CD4-positive, alpha-beta T cell (primary cell): ENCODE results near the gene MGAT5B. TPM values are rescaled to one million over a fixed set of nuclear protein-coding genes. Genes with fewer than 3 reads are reported as not detected.

ENCODE experiments used
- ATAC-seq: fragments of 200-7000 bp; cut with Tn5 transposase; one replicate; pipeline ENCODE4 v1.10.0; 2022; ENCODE audit warnings: mild to moderate bottlenecking; ENCODE audit not compliant: poor library complexity
- CTCF ChIA-PET: fragments of 350-600 bp; sonication (Branson Sonifier 250); formaldehyde crosslinking; loops from one replicate; lab custom pipeline; 2021; ENCODE audit warnings: antibody characterized with exemption, inconsistent platforms; lab: Charles Lee
- POLR2A ChIA-PET: fragments of 350-600 bp; sonication (Branson Sonifier 250); formaldehyde crosslinking; loops from one replicate; lab custom pipeline; 2021; ENCODE audit warnings: antibody characterized with exemption, inconsistent platforms; lab: Charles Lee
- DNase-seq, 14 experiments: peaks; one replicate each; pipeline ENCODE4 v3.0.0-alpha.2; 2013 to 2020; ENCODE audit warnings: mixed read lengths in 2 of 14
- H3K27ac ChIP-seq, 2 donors: one replicate each; pipeline versions ENCODE4 v1.5.1 to v1.7.0; 2013; ENCODE audit warnings: low read length in 2 of 2, low read depth in 1 of 2, mild to moderate bottlenecking in 1 of 2
- H3K27me3 ChIP-seq, 2 experiments: 1 replicate in 1 of 2; 2 replicates in 1 of 2; pipeline versions ENCODE4 v1.6.1 to v1.7.0; 2013; ENCODE audit warnings: low read length in 2 of 2, control low read depth in 1 of 2, mild to moderate bottlenecking in 1 of 2, moderate library complexity in 1 of 2; ENCODE audit not compliant: insufficient read depth in 2 of 2, control insufficient read depth in 1 of 2
- H3K36me3 ChIP-seq: one replicate; pipeline ENCODE4 v1.6.1; 2013; ENCODE audit warnings: low read length, control low read depth; ENCODE audit not compliant: insufficient read depth
- H3K4me1 ChIP-seq: one replicate; pipeline ENCODE4 v1.6.1; 2013; ENCODE audit warnings: low read length, control low read depth; ENCODE audit not compliant: insufficient read depth
- H3K4me3 ChIP-seq: one replicate; pipeline ENCODE4 v1.5.1; 2013; ENCODE audit warnings: mild to moderate bottlenecking, low read length, moderate library complexity
- H3K9me3 ChIP-seq, 2 experiments: 1 replicate in 1 of 2; 2 replicates in 1 of 2; pipeline versions ENCODE4 v1.6.1 to v1.7.0; 2013; ENCODE audit warnings: low read length in 2 of 2, mild to moderate bottlenecking in 2 of 2, control low read depth in 1 of 2, moderate library complexity in 1 of 2; ENCODE audit not compliant: control insufficient read depth in 1 of 2, insufficient read depth in 1 of 2
- H3K27ac Mint-ChIP-seq: one replicate; pipeline ENCODE4 v1.8.0; 2020; ENCODE audit warnings: mixed read lengths
- H3K27me3 Mint-ChIP-seq: one replicate; pipeline ENCODE4 v1.8.0; 2021; ENCODE audit warnings: mixed read lengths
- H3K36me3 Mint-ChIP-seq: one replicate; pipeline ENCODE4 v1.8.0; 2021; ENCODE audit warnings: low read depth, mixed read lengths
- H3K4me1 Mint-ChIP-seq: one replicate; pipeline ENCODE4 v1.8.0; 2021; ENCODE audit warnings: low read depth, mixed read lengths
- H3K4me3 Mint-ChIP-seq: one replicate; pipeline ENCODE4 v1.8.0; 2020; ENCODE audit warnings: mild to moderate bottlenecking, mixed read lengths
- H3K9me3 Mint-ChIP-seq: one replicate; pipeline ENCODE4 v1.8.0; 2020; ENCODE audit warnings: mixed read lengths
- intact Hi-C, 2 experiments: fragments of 100-400 bp; cut with DNase I in 1 of 2; cut with micrococcal nuclease in 1 of 2; formaldehyde crosslinking; loops; one replicate each; pipeline versions ENCODE4 v1.15.1 to v1.9.0; 2023 to 2025; cut with DNase I, micrococcal nuclease
- total RNA-seq, 174 experiments: library from RNA in 2 of 174; stranded (reverse) in 2 of 174; gene quantifications; one replicate each; pipeline ENCODE4 v1.2.3 and lab custom pipeline; 2021 to 2026
- TF ChIP-seq, protein P1 (sequence below): fragments of 200-600 bp; IDR thresholded peaks from one replicate; pipeline ENCODE4 v1.8.0; 2022; ENCODE audit warnings: antibody characterized with exemption, mild to moderate bottlenecking

The MGAT5B gene
- total RNA-seq, 2 experiments from 2014 or later: 0.28 to 0.77 TPM

DNA sequence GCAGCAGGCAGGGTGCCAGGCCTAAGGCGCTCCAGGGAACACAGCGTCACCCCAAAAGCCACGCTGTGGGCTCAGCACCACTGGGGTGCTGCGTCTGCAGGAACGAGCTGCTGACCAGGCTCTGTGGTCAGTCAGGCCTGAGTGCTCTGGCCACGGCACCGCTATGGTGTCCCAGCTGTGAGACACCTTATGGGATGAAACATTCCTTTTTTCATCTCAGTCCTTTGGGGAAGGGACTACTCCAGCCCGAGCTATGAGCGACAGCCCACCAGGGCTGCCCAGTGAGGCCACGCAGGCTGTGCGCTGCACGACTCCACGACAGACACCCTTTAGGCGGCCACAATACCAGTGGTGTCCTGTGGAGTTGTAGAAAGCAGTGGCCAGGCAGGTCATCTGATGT, 11.1 kb downstream of the MGAT5B start:
- Mint-ChIP-seq H3K4me3 (no peak overlapping the region), H3K27ac (no peak overlapping the region), H3K27me3 (no peaks in the 10 kb centered on the region), H3K9me3 (peaks cover 3% of the 10 kb centered on the region), H3K36me3 (no peaks in the 10 kb centered on the region), H3K4me1 (no peaks in the 10 kb centered on the region)
- no peaks in the 10 kb centered on the region for H3K4me1 ChIP-seq
- ATAC-seq (no peak), DNase-seq (no peak)
- peaks cover 0 to 4% of the 10 kb centered on the region in 2 experiments for H3K9me3 ChIP-seq
- POLR2A ChIA-PET: no interaction called here
- intact Hi-C loops: no loop called here
- H3K36me3 ChIP-seq: no peaks in the 10 kb centered on the region
- CTCF ChIA-PET: interaction anchor here (1.6 kb wide), 2 partner anchors 11 to 177 kb away, joined by 3 to 5 read pairs; partner anchors contain the start of gene MGAT5B
- TF ChIP-seq, protein P1, sequence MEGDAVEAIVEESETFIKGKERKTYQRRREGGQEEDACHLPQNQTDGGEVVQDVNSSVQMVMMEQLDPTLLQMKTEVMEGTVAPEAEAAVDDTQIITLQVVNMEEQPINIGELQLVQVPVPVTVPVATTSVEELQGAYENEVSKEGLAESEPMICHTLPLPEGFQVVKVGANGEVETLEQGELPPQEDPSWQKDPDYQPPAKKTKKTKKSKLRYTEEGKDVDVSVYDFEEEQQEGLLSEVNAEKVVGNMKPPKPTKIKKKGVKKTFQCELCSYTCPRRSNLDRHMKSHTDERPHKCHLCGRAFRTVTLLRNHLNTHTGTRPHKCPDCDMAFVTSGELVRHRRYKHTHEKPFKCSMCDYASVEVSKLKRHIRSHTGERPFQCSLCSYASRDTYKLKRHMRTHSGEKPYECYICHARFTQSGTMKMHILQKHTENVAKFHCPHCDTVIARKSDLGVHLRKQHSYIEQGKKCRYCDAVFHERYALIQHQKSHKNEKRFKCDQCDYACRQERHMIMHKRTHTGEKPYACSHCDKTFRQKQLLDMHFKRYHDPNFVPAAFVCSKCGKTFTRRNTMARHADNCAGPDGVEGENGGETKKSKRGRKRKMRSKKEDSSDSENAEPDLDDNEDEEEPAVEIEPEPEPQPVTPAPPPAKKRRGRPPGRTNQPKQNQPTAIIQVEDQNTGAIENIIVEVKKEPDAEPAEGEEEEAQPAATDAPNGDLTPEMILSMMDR: no peak
- H3K27me3 ChIP-seq: no peaks in the 10 kb centered on the region
- no peak overlapping the region for H3K4me3 ChIP-seq
- H3K27ac ChIP-seq: no peak overlapping the region

DNA sequence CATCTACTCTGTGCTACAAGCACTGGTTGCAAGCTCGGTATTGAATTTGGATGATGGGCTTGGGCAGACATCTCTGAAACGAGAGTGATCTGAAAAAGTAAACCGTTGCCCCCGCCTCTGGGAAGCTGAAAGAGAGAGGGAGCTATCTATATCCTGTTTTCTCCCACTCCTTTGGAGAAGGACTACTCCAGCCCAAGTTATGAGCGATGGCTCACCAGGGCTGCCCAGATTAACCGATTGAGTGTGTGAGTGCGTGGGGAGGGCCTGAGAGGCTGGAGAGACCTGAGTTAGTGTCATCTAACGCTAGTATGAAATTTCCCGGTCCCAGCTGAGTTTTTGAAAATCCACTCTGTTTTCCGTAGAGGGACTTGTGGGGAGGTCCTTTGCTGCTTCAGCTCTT, 11.5 kb downstream of the MGAT5B start:
- H3K27ac Mint-ChIP-seq: no peak overlapping the region
- no peaks in the 10 kb centered on the region for H3K4me1 Mint-ChIP-seq
- intact Hi-C loops: no loop called here

DNA sequence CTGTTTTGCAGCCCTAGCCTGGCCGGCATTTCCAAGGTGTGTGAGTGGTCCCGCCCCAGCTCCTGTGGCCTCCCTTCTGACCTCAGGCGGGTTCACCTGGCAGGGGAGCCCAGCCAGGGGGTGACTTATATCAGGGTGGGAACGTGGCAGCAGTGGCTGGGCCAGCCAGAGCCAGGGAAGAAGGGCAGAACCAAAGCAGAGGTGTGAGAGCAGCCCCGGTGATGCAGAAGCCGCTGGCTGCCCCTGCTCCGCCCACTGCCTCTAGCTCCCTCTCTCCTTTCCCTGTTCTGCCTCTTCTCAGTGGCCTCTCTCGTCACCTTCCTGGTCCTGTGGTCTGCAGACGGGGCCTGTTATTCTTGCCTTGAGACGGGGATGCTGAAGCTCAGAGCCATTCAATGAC, 12.1 kb downstream of the MGAT5B start:
- no peaks in the 10 kb centered on the region for H3K9me3 ChIP-seq
- Mint-ChIP-seq H3K36me3 (no peaks in the 10 kb centered on the region), H3K27ac (no peak overlapping the region), H3K4me1 (no peaks in the 10 kb centered on the region), H3K4me3 (no peak overlapping the region), H3K9me3 (peaks cover 1% of the 10 kb centered on the region), H3K27me3 (no peaks in the 10 kb centered on the region)
- no peaks in the 10 kb centered on the region for H3K36me3 ChIP-seq
- intact Hi-C loops: no loop called here
- DNase-seq (no peak), ATAC-seq (no peak)
- H3K4me1 ChIP-seq: no peaks in the 10 kb centered on the region
- CTCF ChIA-PET: no interaction called here
- TF ChIP-seq, protein P1: no peak
- H3K27me3 ChIP-seq: no peaks in the 10 kb centered on the region
- POLR2A ChIA-PET: no interaction called here
- no peak overlapping the region for H3K4me3 ChIP-seq
- H3K27ac ChIP-seq: no peak overlapping the region

More for the DNA sequence above, 11.5 kb downstream of the MGAT5B start:
- H3K36me3 Mint-ChIP-seq: no peaks in the 10 kb centered on the region
- H3K9me3 Mint-ChIP-seq: peaks cover 3% of the 10 kb centered on the region
- no peak for DNase-seq
- no peak for ATAC-seq
- ChIA-PET CTCF (interaction anchor here (1.6 kb wide), 2 partner anchors 12 to 176 kb away, joined by 3 to 5 read pairs; partner anchors contain the start of gene MGAT5B), POLR2A (no interaction called here)
- TF ChIP-seq, protein P1: no peak
- no peak overlapping the region for H3K4me3 Mint-ChIP-seq
- no peak overlapping the region for H3K4me3 ChIP-seq
- H3K9me3 ChIP-seq: peaks cover 0 to under 1% of the 10 kb centered on the region in 2 experiments
- H3K27ac ChIP-seq: no peak overlapping the region
- no peaks in the 10 kb centered on the region for H3K4me1 ChIP-seq
- no peaks in the 10 kb centered on the region for H3K36me3 ChIP-seq
- H3K27me3 ChIP-seq: no peaks in the 10 kb centered on the region
- no peaks in the 10 kb centered on the region for H3K27me3 Mint-ChIP-seq
